GM18907 (cell line): Measurements from ENCODE around the gene SOX13.

Experiments
- ATAC-seq: cut with Tn5 transposase; IDR thresholded peaks from one replicate; pipeline ENCODE4 v1.9.1; 2021; ENCODE audit warnings: mild to moderate bottlenecking, moderate library complexity; ENCODE audit not compliant: unreplicated experiment

SOX13 gene

DNA sequence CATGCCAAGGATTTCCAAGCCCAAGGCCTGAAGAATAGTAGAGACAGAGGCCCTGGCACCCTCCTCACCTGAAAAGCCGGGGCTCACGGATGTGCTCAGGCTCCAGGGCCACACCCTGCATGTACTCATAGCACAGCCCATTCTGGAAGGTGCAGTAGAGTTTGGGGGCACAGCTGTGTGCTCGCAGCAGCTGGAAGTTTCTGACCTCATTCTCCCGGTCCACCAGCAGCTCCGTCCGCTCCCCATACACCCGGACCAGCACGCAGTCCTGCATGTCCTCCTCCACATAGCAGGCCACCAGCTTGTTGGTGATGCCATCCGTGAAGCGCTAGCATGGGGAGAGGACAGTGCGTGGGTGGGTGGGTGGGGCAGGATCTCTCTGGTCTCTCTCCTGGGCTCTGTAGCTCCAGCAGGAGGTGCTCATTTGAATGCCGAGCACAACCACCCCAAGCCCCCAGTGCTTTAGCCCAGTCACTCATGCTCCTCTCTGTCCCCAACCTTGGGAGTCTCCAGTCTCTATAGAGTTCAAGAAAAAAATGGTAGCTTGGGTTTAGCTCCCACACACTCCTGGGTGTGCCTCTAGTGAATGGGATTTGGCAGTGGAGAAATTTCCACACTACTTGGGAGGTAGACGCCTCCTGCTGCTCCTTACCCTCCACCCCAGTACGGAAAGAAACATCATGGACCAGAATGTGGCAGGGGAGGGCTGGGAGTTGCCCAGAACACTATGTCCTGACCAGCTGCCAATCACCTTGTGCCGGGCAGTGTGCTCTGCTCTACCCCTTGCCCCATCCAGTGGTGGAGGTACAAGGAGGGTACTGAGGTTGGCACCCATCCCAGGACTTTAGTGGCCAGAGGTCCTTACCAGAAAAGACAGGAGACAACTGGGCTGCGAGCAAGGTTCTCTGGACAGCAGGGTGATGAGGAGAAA, 77.0 kb downstream of the SOX13 start:
- no peak for ATAC-seq

GRCh38 chr1:204150702-204151551, 78.0 kb downstream of the SOX13 start:
- no peak for ATAC-seq

DNA sequence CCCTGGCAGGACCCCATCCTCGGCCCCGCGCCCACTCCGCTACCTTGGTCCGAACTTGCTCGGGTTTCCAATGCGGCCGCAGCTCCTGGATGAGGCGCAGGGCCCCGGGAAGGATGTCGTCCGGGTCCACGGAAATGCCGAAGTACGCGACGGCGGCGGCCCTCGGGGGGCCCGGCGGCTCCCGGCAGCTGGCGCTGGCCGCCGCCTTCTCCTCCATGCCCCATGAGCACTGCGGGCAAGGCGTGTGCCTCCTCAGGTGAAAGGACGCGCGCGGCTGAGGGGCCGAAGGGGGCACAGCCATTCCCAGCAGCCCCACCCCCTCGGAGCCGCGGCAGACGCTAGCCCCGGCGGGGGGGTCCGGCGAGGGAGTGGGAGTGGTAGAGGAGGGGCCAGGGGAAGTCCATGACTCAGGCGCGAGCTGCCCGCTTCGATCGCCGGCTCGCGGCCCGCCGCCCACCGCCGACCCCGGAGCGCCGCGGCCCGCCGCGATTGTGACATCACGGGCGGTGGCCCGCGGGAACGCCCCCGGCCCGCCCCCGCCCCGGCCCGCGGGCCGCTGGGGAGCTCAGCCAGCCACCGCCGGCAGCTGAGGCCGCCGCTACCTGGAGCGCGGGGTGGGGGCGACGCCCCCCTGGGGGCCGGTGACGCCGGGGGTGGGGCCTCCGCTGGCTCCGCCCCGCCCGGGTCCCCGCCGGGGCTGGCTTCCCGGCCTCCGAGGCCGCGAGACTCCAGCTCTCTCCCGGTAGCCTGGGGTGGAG, 78.8 kb downstream of the SOX13 start, which contains the start of gene ETNK2:
Gene ETNK2 (minus strand): TSS at position 493 of the 758 bp plus-strand sequence. CDS start 192 bp downstream, at position 301.
- no peak for ATAC-seq

DNA sequence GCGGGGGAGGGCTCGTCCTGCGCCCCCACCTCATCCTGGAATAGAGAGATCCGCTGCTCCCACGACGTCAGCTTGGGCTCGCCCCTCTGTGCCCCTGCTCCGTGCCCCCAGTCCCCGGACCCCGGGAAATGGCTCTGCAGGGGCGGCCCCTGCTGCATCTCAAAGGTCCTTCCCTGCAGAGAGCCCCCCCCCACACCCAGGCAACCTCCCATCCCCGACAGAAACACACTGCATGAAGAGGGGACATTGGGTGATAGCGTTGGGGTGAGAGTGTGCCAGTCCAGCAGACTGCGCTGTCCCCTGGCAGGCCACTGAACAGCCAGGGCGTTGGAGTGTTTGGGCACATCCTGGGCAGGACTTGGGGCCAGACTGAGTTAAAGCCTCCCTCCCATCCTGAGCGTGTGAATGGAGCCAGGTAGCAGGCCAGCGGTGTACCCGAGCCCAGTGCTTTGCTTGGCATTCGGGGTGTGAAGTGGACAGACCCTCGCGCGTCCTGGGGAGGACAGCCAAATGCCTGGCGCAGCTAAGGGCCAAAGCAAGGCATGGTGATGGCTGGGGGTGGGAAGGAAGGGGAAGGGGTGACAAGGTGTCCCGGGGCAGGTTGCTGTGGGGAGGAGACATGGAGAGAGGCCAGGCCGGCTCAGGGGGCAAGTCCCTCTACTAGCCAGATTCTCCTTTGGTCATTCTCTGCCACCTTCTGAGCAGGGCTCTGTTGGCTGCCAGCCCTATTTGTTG, 79.6 kb downstream of the SOX13 start:
- ATAC-seq = no peak

- ATAC-seq = no peak
Measured at GRCh38 chr1:204153667-204154066, 80.8 kb downstream of the SOX13 start.

GRCh38 chr1:204154568-204155255, 81.8 kb downstream of the SOX13 start:
- no peak for ATAC-seq

GRCh38 chr1:204155881-204156280, 83.0 kb downstream of the SOX13 start:
- ATAC-seq = no peak

DNA sequence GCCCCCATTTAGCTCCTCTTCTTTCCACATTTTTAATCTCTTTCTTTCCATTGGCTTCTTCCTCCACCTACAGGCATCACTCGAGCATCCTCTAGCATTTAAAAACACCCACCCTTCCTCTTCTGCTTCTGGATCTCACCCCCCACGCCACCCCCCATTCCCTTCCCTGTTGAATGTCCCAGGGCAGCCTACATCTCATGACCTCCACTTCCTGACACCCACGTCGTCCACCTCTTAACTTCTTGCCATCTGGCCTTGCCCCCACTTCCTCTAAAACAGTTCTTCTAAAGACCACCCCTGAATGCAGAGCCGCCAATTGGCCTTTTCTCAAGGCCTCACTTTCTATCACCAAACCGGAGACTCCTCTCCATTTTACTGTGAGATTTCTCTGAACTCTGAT, 85.0 kb downstream of the SOX13 start:
- no peak for ATAC-seq

DNA sequence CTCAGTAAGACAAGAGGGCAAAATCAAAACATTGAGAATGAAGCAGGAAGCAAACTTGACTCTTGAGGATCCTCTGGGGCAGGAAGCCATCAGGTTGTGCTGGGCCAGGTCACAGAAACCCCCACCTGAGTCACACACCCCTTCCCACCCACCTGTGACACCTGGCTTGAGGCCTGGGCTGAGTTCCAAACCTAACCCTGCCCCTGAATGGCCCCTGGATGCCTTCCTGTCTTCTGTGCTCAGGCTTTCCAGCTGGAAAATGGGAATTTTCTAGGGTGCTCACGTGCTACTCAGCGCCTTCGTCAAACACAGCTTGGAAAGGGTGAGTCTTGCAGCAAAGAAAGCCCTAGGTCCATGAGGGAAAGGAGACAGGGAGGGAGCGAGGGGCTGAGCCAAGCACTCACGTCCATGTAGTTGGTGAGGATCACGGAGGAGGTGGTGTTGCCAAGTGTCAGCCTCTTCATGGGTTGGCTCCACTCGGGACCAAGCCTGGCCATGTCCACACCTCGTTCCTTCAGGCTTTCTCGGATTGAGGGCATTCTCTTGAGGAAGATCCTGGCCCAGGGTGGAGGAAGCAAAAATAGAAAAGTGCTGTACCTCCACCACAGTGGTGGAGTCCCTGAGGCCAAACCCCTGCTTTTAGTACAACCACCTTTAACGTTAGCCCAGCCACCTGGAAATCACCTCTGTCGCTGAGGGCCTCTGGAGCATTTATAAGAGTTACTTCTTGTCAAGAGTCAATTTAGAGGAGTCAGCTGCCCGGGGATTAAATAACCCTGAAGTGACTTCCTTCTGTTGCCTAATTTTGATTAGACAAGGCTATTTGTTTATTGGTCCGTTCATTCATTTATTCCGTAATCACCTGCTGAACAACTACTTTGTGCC, 88.9 kb downstream of the SOX13 start:
- ATAC-seq = no peak

DNA sequence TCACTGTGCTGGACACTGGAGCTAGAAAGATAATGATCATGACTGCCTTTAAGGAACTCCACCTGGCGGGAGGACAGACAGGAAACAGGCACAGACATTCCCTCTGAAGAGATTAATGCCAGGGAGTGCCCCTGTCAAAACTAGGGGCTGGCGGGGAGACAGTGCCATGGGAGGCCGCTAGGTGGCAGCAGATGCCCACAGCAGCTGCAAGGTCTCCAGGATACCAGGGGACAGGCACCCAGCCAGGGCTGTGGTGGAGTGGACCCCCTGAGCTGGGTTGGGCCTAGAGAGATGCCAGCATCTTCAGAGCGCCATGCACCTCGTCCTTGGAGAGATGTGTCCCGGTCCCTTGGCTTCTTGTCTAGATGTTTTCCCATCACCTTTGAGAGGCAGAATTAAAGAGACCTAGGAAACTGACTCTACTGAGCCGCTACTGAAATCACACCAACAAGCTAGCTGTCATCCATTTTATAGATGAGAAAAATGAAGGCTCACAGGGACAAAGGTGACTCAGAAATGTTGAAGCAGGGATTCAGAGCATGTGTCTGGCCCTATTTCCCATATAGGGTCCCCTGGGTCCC, 89.7 kb downstream of the SOX13 start:
- ATAC-seq = no peak

GRCh38 chr1:204166219-204166618, 93.3 kb downstream of the SOX13 start, which contains the start of gene REN:
Gene REN (minus strand): TSS chr1:204166337. CDS start chr1:204166293, 44 bp downstream.
- ATAC-seq = no peak

- no peak for ATAC-seq
Measured at GRCh38 chr1:204167730-204168129, 94.8 kb downstream of the SOX13 start.

GRCh38 chr1:204169858-204170257, 96.9 kb downstream of the SOX13 start:
- ATAC-seq = no peak

GRCh38 chr1:204170494-204171155, 97.7 kb downstream of the SOX13 start:
- ATAC-seq = no peak

- no peak for ATAC-seq
Measured at GRCh38 chr1:204171751-204172178, 98.8 kb downstream of the SOX13 start.

DNA sequence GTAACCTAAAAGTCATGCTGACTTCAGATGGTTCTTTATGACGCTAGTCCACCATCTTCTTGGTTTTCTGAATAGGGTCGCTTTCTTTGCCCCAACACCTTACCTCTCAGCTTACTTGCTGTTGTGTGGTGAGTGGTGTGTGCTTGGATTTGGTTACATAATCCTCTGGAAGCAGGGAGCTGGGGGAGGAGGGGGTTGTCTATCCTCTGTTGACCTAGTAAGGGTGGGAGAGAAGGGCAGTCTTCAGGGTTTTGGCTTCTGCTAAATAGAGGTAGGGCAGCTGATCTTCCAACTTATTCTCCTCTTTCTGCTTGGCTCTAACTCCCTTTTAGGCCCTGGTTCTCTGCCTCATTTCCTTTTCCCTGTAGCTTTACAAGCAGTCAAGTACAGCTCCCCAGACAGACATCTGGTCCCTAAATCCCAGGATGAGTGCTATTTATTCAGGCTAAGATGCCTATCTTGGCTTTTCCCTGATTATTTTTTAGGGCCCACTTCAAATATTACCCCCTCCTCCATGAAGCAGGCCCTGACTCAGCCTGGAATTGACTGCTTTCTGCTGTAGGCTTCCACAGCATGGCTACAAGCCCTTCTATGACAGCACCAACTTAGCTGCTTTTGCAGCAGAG, 99.6 kb downstream of the SOX13 start:
- no peak for ATAC-seq

DNA sequence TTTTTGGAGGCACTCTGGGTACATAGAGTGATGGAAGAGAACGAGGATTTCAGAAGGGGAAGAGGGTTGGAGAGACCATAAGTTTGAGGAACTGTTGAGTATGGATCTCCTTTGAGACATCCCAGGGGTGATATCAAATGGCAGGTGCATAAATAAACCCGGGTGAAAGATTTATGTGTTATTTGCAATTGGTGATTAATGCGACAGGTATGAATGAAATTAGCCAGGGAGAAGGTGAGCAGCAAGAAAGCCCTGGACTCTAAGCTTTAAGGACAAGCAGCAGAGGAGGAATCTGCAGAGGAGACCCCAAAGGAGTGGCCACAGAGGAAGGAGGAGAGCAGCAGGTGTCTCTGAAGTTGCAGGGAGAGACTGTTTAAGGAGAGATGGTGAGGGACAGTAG, 102.0 kb downstream of the SOX13 start:
- ATAC-seq = no peak
